Peyer's patch (tissue), 4 donors: ENCODE results near the gene IKBKE. TPM values are rescaled to one million over a fixed set of nuclear protein-coding genes. Genes with fewer than 3 reads are reported as not detected.

Experiments used
- DNase-seq, 3 donors: peaks; one replicate each; pipeline ENCODE4 v3.0.0-alpha.2; 2017 to 2019
- H3K27ac ChIP-seq, 4 donors: fragments of 200-600 bp; sonication (generic); one replicate each; pipeline ENCODE4 v1.5.1; 2016 to 2019
- H3K27me3 ChIP-seq, 2 donors: fragments of 200-600 bp; sonication (generic); one replicate each; pipeline ENCODE4 v1.5.1; 2019
- H3K36me3 ChIP-seq, 3 donors: fragments of 200-600 bp; sonication (generic); one replicate each; pipeline ENCODE4 v1.5.1; 2016 to 2019
- H3K4me1 ChIP-seq, 4 donors: fragments of 200-600 bp; sonication (generic); one replicate each; pipeline ENCODE4 v1.5.1; 2016 to 2019
- H3K4me3 ChIP-seq, 4 donors: fragments of 200-600 bp; sonication (generic); 1 replicate in 3 of 4; 2 replicates in 1 of 4; pipeline ENCODE4 v1.5.1; 2016 to 2019; ENCODE audit warnings: mild to moderate bottlenecking in 1 of 4
- H3K9me3 ChIP-seq, 4 donors: fragments of 200-600 bp; sonication (generic); one replicate each; pipeline ENCODE4 v1.5.1; 2016 to 2019; ENCODE audit warnings: mild to moderate bottlenecking in 1 of 4
- CTCF ChIP-seq, 6 experiments: fragments of 450-650 bp in 4 of 6; fragments of 200-600 bp in 2 of 6; sonication (generic) in 1 of 6; IDR thresholded peaks; one replicate each; pipeline ENCODE4 v1.5.1; 2017 to 2019; ENCODE audit warnings: antibody characterized with exemption in 6 of 6, mild to moderate bottlenecking in 3 of 6, moderate library complexity in 1 of 6
- POLR2A ChIP-seq, 2 donors: fragments of 450-650 bp; IDR thresholded peaks; one replicate each; pipeline ENCODE4 v1.5.1; 2017; ENCODE audit warnings: antibody characterized with exemption in 2 of 2, mild to moderate bottlenecking in 2 of 2, moderate library complexity in 2 of 2
- total RNA-seq, 4 donors: library from RNA; depleted of rRNA; stranded (reverse); fragments of >200 nt; gene quantifications; one replicate each; pipeline ENCODE4 v1.1.0, GENCODE V29; 2016

IKBKE gene
- total RNA-seq, 4 donors from 2014 or later, result 5.6 to 31.4 (median 17.5) TPM

DNA sequence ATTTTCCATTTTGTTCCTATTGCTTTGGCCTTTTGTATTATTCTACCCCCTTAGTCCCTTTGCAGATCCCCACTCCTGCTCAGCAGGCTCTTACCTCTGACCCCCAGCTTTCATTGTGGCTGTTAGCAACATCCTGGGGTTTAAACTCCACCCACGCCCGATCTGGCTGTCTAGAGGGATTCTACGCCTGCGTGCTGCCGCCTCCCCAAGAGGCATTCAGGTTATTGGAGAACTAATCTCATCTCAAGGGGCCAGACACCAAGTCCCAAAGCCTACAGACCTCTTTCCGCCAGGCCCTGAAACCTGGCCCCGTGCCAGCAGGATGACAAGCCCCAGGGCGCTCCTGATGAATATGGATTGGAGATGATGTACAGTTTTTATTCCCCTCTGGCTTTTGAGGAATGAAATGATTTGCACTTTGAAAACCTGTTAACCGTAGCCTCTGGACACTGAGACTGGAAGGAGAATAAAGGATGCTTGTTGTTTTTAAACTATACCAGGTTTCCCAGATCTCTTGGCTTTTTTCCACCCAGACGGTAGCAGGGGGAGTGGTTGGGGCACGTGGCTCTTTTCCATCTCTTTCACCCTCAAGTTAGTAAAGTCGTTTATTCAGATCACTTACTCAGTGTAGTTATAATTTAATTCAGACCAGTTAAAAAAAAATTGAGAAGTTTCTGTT lies 14.5 kb upstream of the IKBKE start:
- peaks cover 0 to 8% (median 0%) of the 10 kb centered on the region in 4 donors for H3K4me1 ChIP-seq
- DNase-seq, result no peak
- no peaks in the 10 kb centered on the region for H3K9me3 ChIP-seq
- no peak overlapping the region for H3K27ac ChIP-seq
- H3K27me3 ChIP-seq, result no peaks in the 10 kb centered on the region
- TF ChIP-seq POLR2A (IDR thresholded peaks at IDR 0.05) (no peak), CTCF (IDR thresholded peaks at IDR 0.05) (no peak)
- peaks cover 0 to 21% (median 0%) of the 10 kb centered on the region in 3 donors for H3K36me3 ChIP-seq
- no peak overlapping the region for H3K4me3 ChIP-seq

DNA sequence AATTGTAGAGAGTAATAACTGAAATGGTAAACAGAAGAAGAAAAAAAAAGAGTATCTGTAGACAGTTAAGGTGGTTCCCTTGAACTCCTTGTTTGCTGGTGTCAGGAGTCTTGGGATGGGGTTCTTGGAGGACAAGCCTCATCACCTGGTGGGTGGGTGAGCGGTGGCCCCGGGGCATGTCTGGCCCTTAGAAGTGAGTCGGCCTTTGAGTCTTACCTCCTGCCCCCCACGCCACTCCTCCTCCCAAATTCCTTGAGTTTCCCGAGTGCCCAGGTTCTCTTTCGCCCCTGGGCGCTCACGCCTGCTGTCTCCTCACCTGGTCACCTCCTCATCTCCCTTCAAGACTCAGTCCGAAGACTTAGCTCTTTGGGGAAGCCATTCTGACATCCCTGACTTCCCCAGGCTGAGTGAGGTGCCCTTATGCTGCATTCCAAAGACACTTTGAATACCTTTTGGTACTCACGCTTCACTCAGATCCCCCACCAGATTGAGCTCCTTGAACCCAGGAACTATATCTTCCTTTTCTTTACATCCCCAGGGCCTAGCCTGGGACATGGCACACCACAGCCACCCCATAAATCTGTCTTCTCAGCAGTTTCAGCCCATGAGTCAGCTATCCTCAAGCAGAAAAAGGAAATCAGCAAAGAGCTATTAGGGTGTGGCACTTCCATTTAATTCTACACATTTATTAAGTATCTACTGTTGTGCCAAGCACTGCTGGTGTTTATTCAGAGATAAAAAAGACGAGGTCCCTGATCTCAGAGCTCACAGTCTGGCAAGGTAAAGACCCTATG lies 13.5 kb upstream of the IKBKE start:
- TF ChIP-seq POLR2A (IDR thresholded peaks at IDR 0.05) (no peak), CTCF (IDR thresholded peaks at IDR 0.05) (no peak)
- no peaks in the 10 kb centered on the region for H3K9me3 ChIP-seq
- H3K4me3 ChIP-seq, result no peak overlapping the region
- peaks cover 0 to 22% (median 0%) of the 10 kb centered on the region in 3 donors for H3K36me3 ChIP-seq
- H3K4me1 ChIP-seq, result peaks cover 0 to 8% (median 0%) of the 10 kb centered on the region in 4 donors
- no peak overlapping the region for H3K27ac ChIP-seq
- H3K27me3 ChIP-seq, result no peaks in the 10 kb centered on the region
- DNase-seq, result no peak

- H3K27ac ChIP-seq, result no peak overlapping the region
- H3K27me3 ChIP-seq, result no peaks in the 10 kb centered on the region
- H3K9me3 ChIP-seq, result no peaks in the 10 kb centered on the region
- no peak for DNase-seq
- no peak for TF ChIP-seq POLR2A (IDR thresholded peaks at IDR 0.05)
- no peak for TF ChIP-seq CTCF (IDR thresholded peaks at IDR 0.05)
- H3K4me1 ChIP-seq, result peaks cover 0 to 8% (median 0%) of the 10 kb centered on the region in 4 donors
- H3K4me3 ChIP-seq, result no peak overlapping the region
- peaks cover 0 to 22% (median 0%) of the 10 kb centered on the region in 3 donors for H3K36me3 ChIP-seq
These were observed 12.7 kb upstream of the IKBKE start for GRCh38 chr1:206457408-206458120.

- Histone ChIP-seq H3K4me1 (peaks cover 0 to 8% (median 0%) of the 10 kb centered on the region in 4 donors), H3K27ac (no peak overlapping the region), H3K9me3 (no peaks in the 10 kb centered on the region), H3K36me3 (peaks cover 0 to 8% (median 0%) of the 10 kb centered on the region in 3 donors), H3K27me3 (no peaks in the 10 kb centered on the region), H3K4me3 (no peak overlapping the region)
- no peak for TF ChIP-seq CTCF (IDR thresholded peaks at IDR 0.05)
- TF ChIP-seq POLR2A (IDR thresholded peaks at IDR 0.05), result no peak
- no peak for DNase-seq
These were observed 10.6 kb upstream of the IKBKE start for GRCh38 chr1:206459703-206460102.

DNA sequence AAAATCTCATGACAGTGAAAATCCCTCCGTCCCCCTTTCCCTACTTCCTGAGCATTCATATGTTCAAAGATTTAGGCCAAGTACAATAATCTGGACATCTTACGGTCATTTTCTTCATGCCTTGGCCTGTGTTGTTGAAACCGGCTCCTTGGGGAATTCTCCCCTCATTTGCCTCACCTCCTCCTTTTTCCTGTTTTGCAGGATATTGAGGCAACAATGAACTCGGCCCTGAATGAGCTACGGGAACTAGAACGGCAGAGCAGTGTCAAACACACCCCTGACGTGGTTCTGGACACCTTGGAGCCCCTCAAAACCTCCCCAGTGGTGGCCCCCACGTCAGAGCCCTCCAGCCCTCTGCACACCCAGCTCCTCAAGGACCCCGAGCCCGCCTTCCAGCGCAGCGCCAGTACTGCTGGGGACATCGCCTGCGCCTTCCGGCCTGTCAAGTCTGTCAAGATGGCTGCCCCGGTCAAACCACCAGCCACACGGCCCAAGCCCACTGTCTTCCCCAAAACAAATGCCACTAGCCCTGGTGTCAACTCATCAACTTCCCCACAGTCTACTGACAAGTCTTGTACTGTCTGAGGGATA lies 9.3 kb upstream of the IKBKE start:
- H3K4me3 ChIP-seq, result no peak overlapping the region
- TF ChIP-seq CTCF (IDR thresholded peaks at IDR 0.05), result no peak
- TF ChIP-seq POLR2A (IDR thresholded peaks at IDR 0.05), result no peak
- H3K27me3 ChIP-seq, result no peaks in the 10 kb centered on the region
- peaks cover 0 to 8% (median 0%) of the 10 kb centered on the region in 4 donors for H3K4me1 ChIP-seq
- no peak overlapping the region for H3K27ac ChIP-seq
- no peaks in the 10 kb centered on the region for H3K9me3 ChIP-seq
- peaks cover 0 to 5% (median 0%) of the 10 kb centered on the region in 3 donors for H3K36me3 ChIP-seq
- no peak for DNase-seq
